HepG2 (cell line): ENCODE data around the gene NXN. TPM values are rescaled to one million over a fixed set of nuclear protein-coding genes. Genes with fewer than 3 reads are reported as not detected.

ENCODE experiments used
- ARHGAP35 ChIP-seq: sonication (generic); formaldehyde crosslinking; IDR thresholded peaks from 2 replicates; pipeline ENCODE4 v1.9.0; 2022; ENCODE audit warnings: mild to moderate bottlenecking, inconsistent platforms, moderate library complexity, missing genetic modification reagents, borderline replicate concordance
- E2F1 ChIP-seq: sonication (generic); formaldehyde crosslinking; IDR thresholded peaks from 2 replicates; pipeline ENCODE4 v1.5.0; 2020; ENCODE audit warnings: missing genetic modification reagents
- JUNB ChIP-seq: sonication (generic); formaldehyde crosslinking; IDR thresholded peaks from 2 replicates; pipeline ENCODE4 v1.8.0; 2022; ENCODE audit warnings: missing genetic modification reagents, mild to moderate bottlenecking, borderline replicate concordance
- MAZ ChIP-seq, 2 experiments: sonication (generic) in 1 of 2; formaldehyde crosslinking in 1 of 2; IDR thresholded peaks; 2 replicates each; pipeline versions ENCODE4 v1.5.0 to v1.6.1; 2012 to 2020; ENCODE audit warnings: low read depth in 2 of 2, mild to moderate bottlenecking in 2 of 2, borderline replicate concordance in 1 of 2, improper control_type of control experiment in 1 of 2, low read length in 1 of 2, missing genetic modification reagents in 1 of 2, moderate library complexity in 1 of 2
- MIXL1 ChIP-seq: IDR thresholded peaks from 2 replicates; pipeline ENCODE4 v1.6.1; 2016
- NONO ChIP-seq, 2 experiments: fragments of 450-650 bp in 1 of 2; sonication (generic) in 1 of 2; formaldehyde crosslinking in 1 of 2; IDR thresholded peaks in 1 of 2; conservative IDR thresholded peaks in 1 of 2; 2 replicates each; pipeline versions ENCODE4 v1.6.1 to v1.8.0; 2017 to 2022; ENCODE audit warnings: mild to moderate bottlenecking in 1 of 2, missing genetic modification reagents in 1 of 2, moderate library complexity in 1 of 2
- PHB2 ChIP-seq: fragments of 450-650 bp; IDR thresholded peaks from 2 replicates; pipeline ENCODE4 v1.6.1; 2018; ENCODE audit not compliant: partially characterized antibody
- PPARG ChIP-seq: conservative IDR thresholded peaks from 2 replicates; pipeline ENCODE4 v1.6.1; 2016; ENCODE audit warnings: missing biosample characterization, missing genetic modification reagents
- TFDP1 ChIP-seq: IDR thresholded peaks from 2 replicates; pipeline ENCODE4 v1.6.1; 2016; ENCODE audit warnings: missing compliant biosample characterization, missing genetic modification reagents, borderline replicate concordance
- ZBTB1 ChIP-seq: sonication (generic); formaldehyde crosslinking; IDR thresholded peaks from 2 replicates; pipeline ENCODE4 v1.4.0; 2020; ENCODE audit warnings: missing genetic modification reagents, borderline replicate concordance
- ZBTB8A ChIP-seq: sonication (generic); formaldehyde crosslinking; IDR thresholded peaks from 2 replicates; pipeline ENCODE4 v1.4.0; 2020; ENCODE audit warnings: mild to moderate bottlenecking, low read depth, missing genetic modification reagents, borderline replicate concordance
- ZNF101 ChIP-seq: sonication (generic); formaldehyde crosslinking; IDR thresholded peaks from 2 replicates; pipeline ENCODE4 v1.4.0; 2020; ENCODE audit warnings: mild to moderate bottlenecking, low read depth, missing genetic modification reagents, borderline replicate concordance
- ZNF138 ChIP-seq: sonication (generic); formaldehyde crosslinking; IDR thresholded peaks from 2 replicates; pipeline ENCODE4 v1.5.0; 2020; ENCODE audit warnings: mild to moderate bottlenecking, low read depth, missing genetic modification reagents
- ZNF205 ChIP-seq: IDR thresholded peaks from 2 replicates; pipeline ENCODE4 v1.6.1; 2018; ENCODE audit warnings: missing biosample characterization, missing genetic modification reagents
- ZNF407 ChIP-seq: sonication (generic); formaldehyde crosslinking; IDR thresholded peaks from one replicate; pipeline ENCODE4 v1.5.1; 2020; ENCODE audit warnings: mild to moderate bottlenecking, missing genetic modification reagents; ENCODE audit errors: not compliant biosample characterization
- polyA plus RNA-seq, 8 experiments: library from polyadenylated mRNA; depleted of rRNA in 3 of 8; stranded (reverse) in 7 of 8; unstranded in 1 of 8; fragments of >200 nt; fragmentation: Illumina TruSeq in 4 of 8; extraction: Trizol in 4 of 8; gene quantifications; 2 replicates each; pipeline versions ENCODE4 v1.2.1 to v1.2.3, GENCODE V29; 2011 to 2016; ENCODE audit warnings: low read depth in 4 of 8, missing spikeins in 1 of 8, mixed read lengths in 1 of 8; ENCODE audit not compliant: insufficient read depth in 1 of 8
- total RNA-seq, 5 experiments: library from RNA; depleted of rRNA; stranded (reverse); fragments of >200 nt; fragmentation: Illumina TruSeq; extraction: Trizol; gene quantifications; 2 replicates each; pipeline ENCODE4 v1.2.3, GENCODE V29; 2016; ENCODE audit warnings: low read depth in 1 of 5

NXN gene
- total and polyA plus RNA-seq, 2 of the 13 experiments (the other 11 are each of a cell fraction or from before 2014, with no cell fraction given) = 22.2 to 24.3 TPM

- TF ChIP-seq ZNF407 (peak; percentile 94), PHB2 (no peak), ZBTB8A (CRISPR knock-in tag) (no peak), TFDP1 (CRISPR knock-in tag) (peak; percentile 95), MAZ (IDR thresholded peaks at IDR 0.05; ENCODE audit: borderline replicate concordance, low read depth, low read length) (no peak; the same call in 1 of the 2 replicates), MAZ (CRISPR knock-in tag; IDR thresholded peaks at IDR 0.05; ENCODE audit: low read depth) (peak; percentile 86; the same call in 1 of the 2 replicates), ZNF101 (CRISPR knock-in tag) (0 out of 2 replicates have a peak, but pooled peaks have one; percentile 34), MIXL1 (CRISPR knock-in tag) (peak; percentile 49; the same call in 1 of the 2 replicates), ARHGAP35 (CRISPR knock-in tag) (0 out of 2 replicates have a peak, but pooled peaks have one; percentile 52), ZBTB1 (CRISPR knock-in tag) (no peak; the same call in 1 of the 2 replicates), ZNF138 (CRISPR knock-in tag) (peak; percentile 81), E2F1 (CRISPR knock-in tag) (peak; percentile 88), JUNB (CRISPR knock-in tag) (0 out of 2 replicates have a peak, but pooled peaks have one; percentile 0), ZNF205 (CRISPR knock-in tag) (peak; percentile 63; the same call in 1 of the 2 replicates), PPARG (CRISPR knock-in tag) (no peak; the same call in 1 of the 2 replicates), NONO (IDR thresholded peaks at IDR 0.05) (no peak), NONO (CRISPR knock-in tag; conservative IDR thresholded peaks at IDR 0.05) (peak; percentile 93)
Measured at GRCh38 chr17:996554-997344, 17.2 kb upstream of the NXN start, which contains the start of gene TIMM22 (continued).
